Transverse colon (tissue), 4 donors: ENCODE measurements around the gene NACA2.

Experiments used
- EP300 ChIP-seq: sonication (generic); formaldehyde crosslinking; IDR thresholded peaks from one replicate; pipeline ENCODE4 v1.6.1; 2017; ENCODE audit warnings: antibody characterized with exemption, low read depth
- POLR2A ChIP-seq: fragments of 450-650 bp; IDR thresholded peaks from one replicate; pipeline ENCODE4 v1.6.1; 2016; ENCODE audit warnings: antibody characterized with exemption, mild to moderate bottlenecking, moderate library complexity
- POLR2AphosphoS5 ChIP-seq, 3 donors: sonication (generic); formaldehyde crosslinking; IDR thresholded peaks; one replicate each; pipeline ENCODE4 v1.6.1; 2016; ENCODE audit warnings: antibody characterized with exemption in 3 of 3
- TF ChIP-seq, protein P1 (sequence below), 5 experiments: fragments of 200-600 bp in 3 of 5; fragments of 450-650 bp in 2 of 5; sonication (generic) in 3 of 5; IDR thresholded peaks; 1 replicate in 2 of 5; 2 replicates in 3 of 5; pipeline ENCODE4 v1.5.1; 2016 to 2017; ENCODE audit warnings: antibody characterized with exemption in 5 of 5, inconsistent platforms in 3 of 5, mild to moderate bottlenecking in 2 of 5, moderate library complexity in 1 of 5

DNA sequence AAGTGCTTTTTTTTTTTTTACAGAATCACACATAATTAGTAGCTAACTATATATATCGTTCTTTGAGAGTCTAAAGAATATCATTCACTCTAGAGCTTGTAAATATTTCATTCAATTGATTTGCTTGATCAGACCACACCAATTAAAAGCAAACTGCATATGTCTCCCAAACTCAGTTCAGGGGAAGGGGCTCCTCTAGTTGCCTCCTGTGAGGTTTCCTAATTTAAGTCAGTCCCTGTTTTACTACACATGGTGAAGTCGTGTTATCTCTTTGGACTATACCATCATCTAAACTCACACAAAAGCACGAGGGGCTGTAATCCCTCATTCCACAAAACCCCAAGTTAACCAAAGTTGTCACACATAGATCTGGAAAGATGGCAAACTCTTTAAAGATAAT lies 11.7 kb downstream of the NACA2 start:
- TF ChIP-seq POLR2A (no peak), EP300 (no peak), POLR2AphosphoS5 (IDR thresholded peaks at IDR 0.05) (no peak)
- TF ChIP-seq, protein P1, sequence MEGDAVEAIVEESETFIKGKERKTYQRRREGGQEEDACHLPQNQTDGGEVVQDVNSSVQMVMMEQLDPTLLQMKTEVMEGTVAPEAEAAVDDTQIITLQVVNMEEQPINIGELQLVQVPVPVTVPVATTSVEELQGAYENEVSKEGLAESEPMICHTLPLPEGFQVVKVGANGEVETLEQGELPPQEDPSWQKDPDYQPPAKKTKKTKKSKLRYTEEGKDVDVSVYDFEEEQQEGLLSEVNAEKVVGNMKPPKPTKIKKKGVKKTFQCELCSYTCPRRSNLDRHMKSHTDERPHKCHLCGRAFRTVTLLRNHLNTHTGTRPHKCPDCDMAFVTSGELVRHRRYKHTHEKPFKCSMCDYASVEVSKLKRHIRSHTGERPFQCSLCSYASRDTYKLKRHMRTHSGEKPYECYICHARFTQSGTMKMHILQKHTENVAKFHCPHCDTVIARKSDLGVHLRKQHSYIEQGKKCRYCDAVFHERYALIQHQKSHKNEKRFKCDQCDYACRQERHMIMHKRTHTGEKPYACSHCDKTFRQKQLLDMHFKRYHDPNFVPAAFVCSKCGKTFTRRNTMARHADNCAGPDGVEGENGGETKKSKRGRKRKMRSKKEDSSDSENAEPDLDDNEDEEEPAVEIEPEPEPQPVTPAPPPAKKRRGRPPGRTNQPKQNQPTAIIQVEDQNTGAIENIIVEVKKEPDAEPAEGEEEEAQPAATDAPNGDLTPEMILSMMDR (IDR thresholded peaks at IDR 0.05): no peak
